Ecto neural progenitor cell (in vitro differentiated cells): ENCODE data around the gene FAM168A.

Experiments used
- DNase-seq: peaks from one replicate; pipeline ENCODE4 v3.0.0-alpha.2; 2018; ENCODE audit warnings: low spot score

The FAM168A gene

DNA sequence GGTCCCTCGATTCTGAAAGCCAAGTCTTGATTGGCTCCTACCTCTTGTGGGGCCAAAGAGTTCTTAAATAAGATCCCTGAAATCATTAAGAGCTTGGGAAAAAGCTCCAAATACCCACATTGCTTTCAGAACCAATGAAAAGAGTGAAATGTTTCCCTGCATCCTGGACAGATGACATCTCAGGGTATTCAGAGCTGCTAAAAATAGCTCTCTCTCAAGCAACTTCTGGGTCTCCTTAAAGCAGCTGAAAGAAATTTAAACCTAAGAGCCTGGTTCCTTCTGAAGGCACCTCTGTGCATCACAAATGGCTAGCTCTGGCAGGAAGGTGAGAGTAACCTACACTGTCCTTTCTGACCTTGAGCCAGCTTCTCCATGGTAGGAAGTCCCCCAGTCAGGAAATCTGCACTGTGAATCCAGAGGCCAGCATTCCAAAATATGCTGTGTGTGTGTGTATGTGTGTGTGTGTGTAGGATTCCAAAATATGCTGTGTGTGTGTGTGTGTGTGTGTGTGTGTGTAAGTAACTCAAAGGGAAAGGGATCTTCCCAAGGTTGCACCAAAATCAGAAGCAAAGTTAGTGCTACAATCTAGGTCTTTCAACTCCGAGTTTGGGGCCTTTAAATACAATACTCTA is 171.6 kb downstream of the FAM168A start:
- DNase-seq: no peak

DNA sequence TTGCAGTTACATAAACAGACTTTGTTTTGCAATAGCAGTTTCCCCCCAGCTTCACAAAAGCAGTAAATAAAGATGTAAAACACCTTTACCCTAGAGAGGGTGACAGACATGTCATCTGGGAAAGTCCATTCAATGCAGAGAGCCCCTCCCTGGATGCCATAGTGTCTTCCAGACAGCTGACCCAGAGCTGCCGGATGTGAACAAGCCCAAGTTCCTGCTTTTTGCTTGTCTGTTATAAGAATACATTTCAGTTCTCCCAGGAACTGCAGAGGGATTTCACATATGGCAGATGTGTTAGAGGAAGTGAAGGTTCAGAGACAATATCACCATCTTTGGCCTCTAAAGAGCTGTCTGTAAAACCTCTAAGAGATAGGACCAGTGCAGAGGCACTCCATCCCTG is 172.8 kb downstream of the FAM168A start:
- DNase-seq: no peak

GRCh38 chr11:73423506-73423905 is 174.4 kb downstream of the FAM168A start:
- no peak for DNase-seq

GRCh38 chr11:73422886-73423285 is 175.0 kb downstream of the FAM168A start:
- DNase-seq: no peak

DNA sequence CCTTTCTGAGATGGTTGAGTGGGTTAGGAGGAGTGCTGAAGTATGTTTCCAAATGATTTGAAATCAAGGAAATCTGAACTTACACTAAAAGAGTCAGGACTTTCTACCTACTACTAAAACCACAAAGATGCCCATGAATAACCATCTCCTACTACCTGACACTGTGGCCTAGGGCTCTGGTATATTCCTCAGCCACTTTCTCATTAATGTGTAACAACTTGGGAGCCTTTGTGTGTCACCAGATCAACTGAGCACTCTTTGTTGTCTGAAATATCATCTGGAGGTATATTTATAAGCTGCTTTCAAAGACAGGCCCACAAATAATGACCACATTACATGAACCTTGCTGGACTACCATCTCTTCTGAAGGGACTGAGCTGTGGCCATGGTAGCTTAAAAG is 177.8 kb downstream of the FAM168A start:
- DNase-seq: no peak

- no peak for DNase-seq
Measured at GRCh38 chr11:73416786-73417185, 181.1 kb downstream of the FAM168A start.

DNA sequence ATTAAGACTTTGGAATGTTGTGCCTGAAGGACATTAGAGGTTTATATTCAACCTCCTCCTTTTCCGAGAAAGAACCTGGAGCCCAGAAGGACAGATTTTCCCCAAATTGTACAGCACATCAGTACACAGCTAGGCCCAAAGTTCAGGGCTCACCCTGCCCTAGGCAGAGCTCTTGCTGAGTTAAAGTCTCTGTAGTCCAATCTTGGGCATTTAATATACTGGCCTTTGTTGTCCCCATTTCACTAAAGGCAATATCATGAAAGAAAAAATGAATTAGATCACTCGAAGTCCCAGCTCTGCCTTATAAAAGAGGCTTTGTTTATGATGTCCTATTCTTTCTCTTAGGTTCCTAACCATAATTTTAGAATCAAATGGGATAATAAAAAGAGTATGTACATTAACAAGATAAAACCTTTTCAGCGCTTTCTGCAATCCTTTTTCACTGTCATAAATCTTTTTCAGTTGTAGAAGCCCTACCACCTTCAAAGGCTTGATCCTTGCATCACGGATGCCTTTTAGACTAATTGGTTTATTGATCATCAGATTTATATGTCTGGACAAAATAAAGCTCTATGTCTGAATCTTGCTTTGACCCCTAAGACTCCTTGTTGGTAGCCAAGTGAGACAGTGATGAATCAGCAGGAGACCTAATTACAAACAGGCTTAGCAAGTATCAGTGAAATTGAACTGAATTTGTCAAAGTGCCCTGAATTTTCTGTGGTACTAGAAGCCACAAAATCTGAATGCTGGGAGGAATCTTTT is 181.9 kb downstream of the FAM168A start:
- no peak for DNase-seq

DNA sequence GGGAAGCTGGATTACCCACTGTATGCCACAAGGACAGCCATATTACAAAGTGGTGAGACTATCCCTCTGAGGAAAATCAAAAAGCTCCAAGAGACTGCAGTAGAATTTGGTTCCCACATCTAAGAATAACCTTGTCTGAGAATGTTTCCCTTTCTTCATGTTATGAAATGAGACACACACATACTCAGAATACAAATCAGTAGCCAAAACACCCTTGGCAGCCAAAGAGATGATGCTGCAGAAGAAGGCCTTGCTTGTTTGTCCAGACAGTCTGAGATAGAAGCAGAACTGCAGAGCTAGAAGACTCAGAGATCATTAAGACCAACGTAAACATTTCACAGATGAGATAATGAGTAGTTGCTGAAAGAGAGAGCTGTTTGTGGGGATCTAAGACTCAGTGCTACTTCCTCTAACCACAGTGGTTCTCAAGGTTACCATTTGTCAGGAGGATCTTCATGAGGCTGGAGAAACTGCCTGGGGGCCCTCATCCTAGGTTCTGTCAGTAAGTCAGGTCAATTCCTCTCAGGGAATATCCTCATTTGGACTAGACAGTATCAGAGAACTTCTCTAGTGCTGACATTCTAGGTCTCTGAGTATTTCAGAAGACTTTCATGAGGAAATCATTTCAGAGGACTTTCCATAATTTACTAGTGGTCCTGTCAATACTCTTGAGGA is 182.8 kb downstream of the FAM168A start:
- DNase-seq: no peak

DNA sequence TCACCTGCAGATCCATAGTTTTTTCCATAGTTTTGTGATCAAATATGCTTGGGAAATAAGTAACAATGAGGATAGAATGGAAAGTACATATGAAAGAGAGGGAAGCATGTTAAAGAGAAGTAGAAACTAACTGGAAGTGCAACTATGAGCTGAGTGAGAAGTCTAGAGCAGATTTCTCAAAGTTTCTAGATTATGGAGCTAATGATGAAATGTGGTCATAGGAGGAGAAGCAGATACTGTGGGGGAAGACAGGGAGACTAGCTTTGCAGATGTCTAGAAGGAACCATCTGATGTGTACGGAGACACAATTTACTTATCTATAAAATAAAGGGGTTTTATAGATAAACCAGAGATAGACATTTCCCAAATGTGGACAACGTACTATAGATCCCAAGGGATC is 184.7 kb downstream of the FAM168A start:
- DNase-seq: no peak

GRCh38 chr11:73412308-73412707 is 185.6 kb downstream of the FAM168A start:
- no peak for DNase-seq

GRCh38 chr11:73411031-73411430 is 186.9 kb downstream of the FAM168A start:
- DNase-seq: no peak

- no peak for DNase-seq
Measured at GRCh38 chr11:73410627-73411026, 187.3 kb downstream of the FAM168A start.

- DNase-seq: no peak
Measured at GRCh38 chr11:73409431-73409830, 188.5 kb downstream of the FAM168A start.

DNA sequence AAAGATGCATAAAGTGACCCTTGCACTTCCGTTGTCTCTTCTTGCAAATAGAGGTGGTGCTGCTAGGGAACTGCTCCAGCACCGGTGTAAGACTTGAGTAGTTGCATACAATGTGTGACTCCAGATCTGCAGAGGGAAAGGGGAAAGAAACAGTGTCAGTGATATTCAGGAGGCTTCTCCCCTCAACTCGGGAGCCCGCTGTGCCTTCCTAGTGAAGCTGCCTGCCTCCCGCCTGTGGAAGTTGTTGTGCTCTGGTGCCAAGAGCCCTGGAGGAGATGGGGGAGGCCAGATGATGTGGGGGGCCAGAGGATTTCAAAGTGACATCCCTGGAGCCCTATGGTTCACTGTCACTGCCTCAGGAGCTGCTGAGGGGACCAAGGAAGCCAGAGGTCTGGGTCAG is 191.3 kb downstream of the FAM168A start:
- no peak for DNase-seq

DNA sequence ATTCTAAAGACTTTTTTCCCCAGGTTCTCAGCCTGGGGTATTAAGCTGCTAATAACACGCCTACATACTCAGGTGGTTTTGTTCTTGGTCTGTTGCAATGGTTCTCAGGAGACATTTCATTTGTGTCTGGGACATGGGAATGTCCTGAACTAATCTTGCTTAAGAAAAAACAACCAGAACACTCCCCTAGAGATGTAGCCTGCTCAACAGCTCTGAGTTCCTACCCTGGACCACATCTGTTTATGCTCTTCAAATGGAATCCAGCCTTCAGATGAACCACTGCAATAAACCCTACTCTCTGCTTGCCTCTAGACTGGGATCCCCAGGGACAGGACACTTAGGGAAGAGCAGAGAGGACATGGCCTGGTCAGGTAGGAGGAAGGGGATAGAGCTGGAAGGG is 191.8 kb downstream of the FAM168A start:
- no peak for DNase-seq

DNA sequence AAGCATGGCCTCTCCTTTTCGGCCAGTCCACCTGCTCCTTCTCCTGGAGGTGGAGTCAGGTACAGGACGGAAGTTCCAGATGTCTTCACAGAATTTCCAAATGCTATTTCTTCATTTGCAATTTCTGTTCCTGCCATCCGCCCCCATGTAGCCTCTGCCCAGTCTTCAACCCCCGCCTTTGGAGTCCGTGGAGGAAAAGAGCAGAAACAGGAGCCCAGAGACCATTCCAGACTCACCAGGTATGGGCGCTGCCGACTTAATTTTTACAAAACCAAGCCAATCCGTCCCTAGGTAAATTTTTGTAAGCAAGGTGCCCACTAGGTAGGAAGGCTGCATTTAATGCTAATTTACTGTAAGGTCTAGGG is 192.8 kb downstream of the FAM168A start:
- DNase-seq: no peak

DNA sequence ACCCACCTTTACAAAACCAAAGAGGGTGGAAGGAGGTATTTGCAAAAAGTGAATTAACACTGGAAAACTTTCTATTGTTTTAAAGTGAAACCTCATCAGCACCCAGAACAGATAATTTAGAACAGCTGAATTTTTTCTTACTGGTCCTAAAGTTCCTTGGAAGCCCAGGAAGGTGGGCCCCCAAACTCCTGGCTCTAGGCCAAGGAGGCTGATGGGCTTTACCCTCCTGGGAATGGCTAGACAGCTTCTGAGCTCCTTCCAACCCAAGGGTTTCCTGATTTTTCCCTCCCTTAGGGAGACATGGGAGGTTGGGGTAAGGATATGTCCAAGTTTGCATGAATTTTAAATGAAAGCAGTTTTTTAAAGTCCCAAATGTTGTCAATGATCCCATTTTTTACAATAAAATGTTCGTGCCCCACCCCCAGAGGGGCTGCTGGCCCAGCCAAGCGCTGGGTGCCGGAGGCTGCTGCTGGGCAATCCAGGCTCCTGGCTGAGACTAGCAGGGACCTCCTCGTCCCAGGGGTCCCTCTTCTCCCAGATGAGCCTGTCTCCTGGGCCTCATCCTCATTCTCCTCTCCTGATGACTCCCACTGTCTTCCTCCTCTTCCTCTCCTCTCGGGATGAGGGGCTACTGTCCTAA is 193.3 kb downstream of the FAM168A start:
- DNase-seq: no peak

- DNase-seq: no peak
Measured at GRCh38 chr11:73404048-73404447, 193.9 kb downstream of the FAM168A start.

- no peak for DNase-seq
Measured at GRCh38 chr11:73403541-73403940, 194.4 kb downstream of the FAM168A start.

- no peak for DNase-seq
Measured at GRCh38 chr11:73402834-73403185, 195.1 kb downstream of the FAM168A start.

- no peak for DNase-seq
Measured at GRCh38 chr11:73401924-73402833, 195.7 kb downstream of the FAM168A start.
